HG02943 (cell line): Measurements from ENCODE around the gene WDR64.

Source experiments
- ATAC-seq: cut with Tn5 transposase; IDR thresholded peaks from one replicate; pipeline ENCODE4 v1.9.1; 2021; ENCODE audit warnings: mild to moderate bottlenecking, low read depth, moderate library complexity; ENCODE audit not compliant: unreplicated experiment

The WDR64 gene

GRCh38 chr1:241630476-241630875 lies 21.6 kb upstream of the WDR64 start:
- no peak for ATAC-seq

GRCh38 chr1:241630899-241631298 lies 21.2 kb upstream of the WDR64 start:
- ATAC-seq, result no peak

- ATAC-seq, result no peak
Observed at GRCh38 chr1:241631674-241632073, 20.4 kb upstream of the WDR64 start.

- no peak for ATAC-seq
Observed at GRCh38 chr1:241632987-241633386, 19.1 kb upstream of the WDR64 start.

- no peak for ATAC-seq
Observed at GRCh38 chr1:241635556-241636152, 16.4 kb upstream of the WDR64 start.

- no peak for ATAC-seq
Observed at GRCh38 chr1:241636291-241636690, 15.8 kb upstream of the WDR64 start.

GRCh38 chr1:241637046-241637590 lies 15.0 kb upstream of the WDR64 start:
- no peak for ATAC-seq

GRCh38 chr1:241637604-241638003 lies 14.5 kb upstream of the WDR64 start:
- no peak for ATAC-seq

- ATAC-seq, result no peak
Observed at GRCh38 chr1:241638099-241638682, 13.9 kb upstream of the WDR64 start.

- ATAC-seq, result no peak
Observed at GRCh38 chr1:241638909-241639622, 13.0 kb upstream of the WDR64 start.

- peak; percentile 56 for ATAC-seq
Observed at GRCh38 chr1:241639623-241640148, 12.4 kb upstream of the WDR64 start.

- ATAC-seq, result peak; percentile 86
Observed at GRCh38 chr1:241640149-241640866, 11.8 kb upstream of the WDR64 start, which contains the start of the genes CHML and OPN3. Gene CHML (minus strand): TSS chr1:241640369. CDS start chr1:241635766, 4,603 bp downstream. Gene OPN3 (minus strand): TSS chr1:241640369. CDS start chr1:241640254, 115 bp downstream.

- ATAC-seq, result no peak
Observed at GRCh38 chr1:241640867-241641622, 11.0 kb upstream of the WDR64 start.

GRCh38 chr1:241641773-241642592 lies 10.1 kb upstream of the WDR64 start:
- ATAC-seq, result no peak

GRCh38 chr1:241642593-241642944 lies 9.5 kb upstream of the WDR64 start:
- ATAC-seq, result no peak

- ATAC-seq, result no peak
Observed at GRCh38 chr1:241644259-241644658, 7.8 kb upstream of the WDR64 start.

- ATAC-seq, result no peak
Observed at GRCh38 chr1:241645199-241645598, 6.9 kb upstream of the WDR64 start.

- ATAC-seq, result no peak
Observed at GRCh38 chr1:241646201-241646600, 5.9 kb upstream of the WDR64 start.

- ATAC-seq, result no peak
Observed at GRCh38 chr1:241647658-241648057, 4.4 kb upstream of the WDR64 start.
